OCI-LY7 (cell line): ENCODE results near the gene PRRC2B.

Experiments used
- CTCF ChIP-seq: fragments of 200-600 bp; sonication (generic); conservative IDR thresholded peaks from 2 replicates; pipeline ENCODE4 v1.5.1; 2014; ENCODE audit warnings: mild to moderate bottlenecking, antibody characterized with exemption, low read length, moderate library complexity, mixed read lengths
- EZH2phosphoT487 ChIP-seq: fragments of 200-600 bp; sonication (generic); IDR thresholded peaks from 2 replicates; pipeline ENCODE4 v1.6.1; 2018; ENCODE audit warnings: low read depth, borderline replicate concordance, mild to moderate bottlenecking, mixed run types, antibody characterized with exemption, low read length, moderate library complexity, mixed read lengths

- TF ChIP-seq CTCF (no peak), EZH2phosphoT487 (no peak)
Measured at GRCh38 chr9:131517761-131518190, 123.9 kb downstream of the PRRC2B start.
